B cell (primary cell): ENCODE measurements around the gene PPP2R5C.

Experiments used
- CTCF ChIP-seq: fragments of 200-600 bp; IDR thresholded peaks from one replicate; pipeline ENCODE4 v1.8.0; 2022; ENCODE audit warnings: antibody characterized with exemption, mild to moderate bottlenecking
- EZH2 ChIP-seq: IDR thresholded peaks from 2 replicates; pipeline ENCODE4 v1.6.1; 2012; ENCODE audit warnings: borderline replicate concordance, low read depth, mild to moderate bottlenecking, moderate library complexity, low read length; ENCODE audit not compliant: insufficient read depth, poor library complexity, severe bottlenecking

- TF ChIP-seq EZH2 (no peak), CTCF (no peak)
Measured at GRCh38 chr14:101835566-101835965, 74.1 kb downstream of the PPP2R5C start.
